Memory B cell (primary cell): ENCODE measurements around the gene MTFR1L.

Experiments used
- ATAC-seq: fragments of 150-1000 bp; cut with Tn5 transposase; 2 replicates; pipeline ENCODE4 v1.10.0; 2021; ENCODE audit warnings: low read depth, mild to moderate bottlenecking, moderate library complexity
- DNase-seq, 2 donors: peaks; one replicate each; pipeline ENCODE4 v3.0.0; 2022; ENCODE audit warnings: low spot score in 2 of 2
- H3K27ac Mint-ChIP-seq: one replicate; pipeline ENCODE4 v1.8.0; 2022; ENCODE audit warnings: mild to moderate bottlenecking, moderate library complexity, mixed read lengths
- H3K27me3 Mint-ChIP-seq: one replicate; pipeline ENCODE4 v1.8.0; 2022; ENCODE audit warnings: mixed read lengths
- H3K36me3 Mint-ChIP-seq: one replicate; pipeline ENCODE4 v1.8.0; 2022; ENCODE audit warnings: mild to moderate bottlenecking, mixed read lengths
- H3K4me1 Mint-ChIP-seq: one replicate; pipeline ENCODE4 v1.8.0; 2022; ENCODE audit warnings: mixed read lengths
- H3K4me3 Mint-ChIP-seq: one replicate; pipeline ENCODE4 v1.8.0; 2022; ENCODE audit warnings: mild to moderate bottlenecking, moderate library complexity, mixed read lengths
- H3K9me3 Mint-ChIP-seq: one replicate; pipeline ENCODE4 v1.8.0; 2022; ENCODE audit warnings: mixed read lengths

The MTFR1L gene

GRCh38 chr1:25875154-25875855 lies 55.6 kb downstream of the MTFR1L start, which contains the start of gene PAQR7:
PAQR7 (minus strand) TSS chr1:25875708; CDS start chr1:25863839, 11,869 bp downstream.
- Mint-ChIP-seq H3K27me3 (no peaks in the 10 kb centered on the region), H3K4me1 (peaks cover 24% of the 10 kb centered on the region), H3K9me3 (no peaks in the 10 kb centered on the region), H3K36me3 (no peaks in the 10 kb centered on the region), H3K27ac (peak within 1 kb of the TSS; percentile 73), H3K4me3 (peak within 1 kb of the TSS; percentile 88)
- DNase-seq (peak; percentile 32 to 64), ATAC-seq (peak; percentile 79)

DNA sequence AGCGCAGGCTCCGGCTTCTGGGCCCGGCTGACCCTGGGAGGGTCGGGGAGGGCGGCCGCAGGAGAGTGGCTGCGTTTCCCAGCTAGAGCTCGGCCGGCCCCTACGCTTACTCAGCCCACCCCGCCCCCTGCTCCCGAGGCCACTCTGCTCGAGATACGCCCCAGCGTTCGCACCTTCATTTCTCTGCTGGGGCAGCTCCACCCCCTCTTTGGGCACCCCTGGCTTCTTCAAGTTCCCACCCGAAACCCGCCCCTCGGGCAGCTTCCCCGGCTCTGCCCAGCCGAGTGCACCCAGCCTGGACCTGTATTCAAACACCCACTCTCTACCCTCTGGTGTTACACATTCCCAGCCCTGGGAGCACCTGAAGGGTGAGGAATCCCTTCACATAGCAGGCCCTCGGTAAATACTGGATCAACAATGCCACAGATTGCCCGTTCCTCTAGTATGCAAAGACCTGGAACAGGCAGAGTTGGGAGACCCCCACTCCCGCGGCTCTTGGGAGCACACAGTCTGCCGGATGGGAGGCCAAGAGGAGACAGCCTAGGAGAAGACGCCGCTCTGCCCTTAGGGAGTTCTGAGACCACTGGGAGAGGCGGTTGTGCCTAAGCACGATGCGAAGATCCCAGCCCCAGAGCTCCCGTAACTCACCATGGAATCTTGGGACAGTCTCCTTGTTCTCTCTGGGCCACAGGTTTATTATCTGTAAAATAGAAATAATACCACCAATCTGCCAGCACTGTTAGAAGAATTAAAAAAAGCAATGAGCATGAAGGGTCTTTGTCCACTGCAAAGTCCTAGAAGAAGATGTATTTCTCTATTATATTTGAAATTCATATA lies 56.3 kb downstream of the MTFR1L start:
- H3K9me3 Mint-ChIP-seq, result no peaks in the 10 kb centered on the region
- DNase-seq, result no peak

GRCh38 chr1:25876693-25877077 lies 56.9 kb downstream of the MTFR1L start:
- Mint-ChIP-seq H3K4me3 (no peak overlapping the region), H3K27ac (no peak overlapping the region), H3K4me1 (peaks cover 17% of the 10 kb centered on the region), H3K27me3 (no peaks in the 10 kb centered on the region), H3K9me3 (no peaks in the 10 kb centered on the region), H3K36me3 (no peaks in the 10 kb centered on the region)
- DNase-seq (no peak), ATAC-seq (no peak)

More for the DNA sequence above, 56.3 kb downstream of the MTFR1L start:
- ATAC-seq, result peak; percentile 14
- peaks cover 21% of the 10 kb centered on the region for H3K4me1 Mint-ChIP-seq
- peak overlapping the region; percentile 84 for H3K4me3 Mint-ChIP-seq
- peak overlapping the region; percentile 65 for H3K27ac Mint-ChIP-seq
- H3K27me3 Mint-ChIP-seq, result no peaks in the 10 kb centered on the region
- no peaks in the 10 kb centered on the region for H3K36me3 Mint-ChIP-seq

GRCh38 chr1:25877155-25877554 lies 57.4 kb downstream of the MTFR1L start:
- H3K27ac Mint-ChIP-seq, result no peak overlapping the region
- H3K4me1 Mint-ChIP-seq, result peaks cover 17% of the 10 kb centered on the region
- ATAC-seq (no peak), DNase-seq (no peak)
- H3K4me3 Mint-ChIP-seq, result no peak overlapping the region
- H3K27me3 Mint-ChIP-seq, result no peaks in the 10 kb centered on the region
- no peaks in the 10 kb centered on the region for H3K9me3 Mint-ChIP-seq
- no peaks in the 10 kb centered on the region for H3K36me3 Mint-ChIP-seq

- no peak for ATAC-seq
- Mint-ChIP-seq H3K36me3 (no peaks in the 10 kb centered on the region), H3K27ac (no peak overlapping the region), H3K9me3 (no peaks in the 10 kb centered on the region), H3K27me3 (no peaks in the 10 kb centered on the region), H3K4me3 (no peak overlapping the region), H3K4me1 (peaks cover 9% of the 10 kb centered on the region)
- no peak for DNase-seq
Measured at GRCh38 chr1:25878690-25879089, 58.9 kb downstream of the MTFR1L start.

DNA sequence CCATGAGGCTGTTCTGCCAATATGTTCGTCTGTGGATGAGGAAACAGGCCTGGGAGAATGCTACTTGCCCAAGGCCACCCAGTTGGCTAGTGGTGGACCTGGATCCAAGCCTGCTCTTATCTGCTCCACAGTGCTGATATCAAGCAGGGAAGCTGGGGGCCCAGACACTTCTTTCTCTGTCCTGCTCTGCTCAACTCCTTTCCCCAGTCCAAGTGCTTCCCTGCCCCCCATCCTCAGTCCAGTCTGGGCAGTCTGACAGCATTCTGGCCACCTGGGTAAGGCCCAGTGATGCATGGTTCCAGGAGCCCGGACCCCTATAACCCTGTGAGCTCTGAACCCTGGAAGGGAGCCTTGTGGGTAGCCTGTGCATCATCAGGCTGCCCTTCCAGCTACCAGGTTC lies 59.9 kb downstream of the MTFR1L start:
- ATAC-seq (no peak), DNase-seq (no peak)
- Mint-ChIP-seq H3K27me3 (no peaks in the 10 kb centered on the region), H3K4me1 (peaks cover 8% of the 10 kb centered on the region), H3K4me3 (no peak overlapping the region), H3K36me3 (no peaks in the 10 kb centered on the region), H3K27ac (no peak overlapping the region), H3K9me3 (no peaks in the 10 kb centered on the region)

DNA sequence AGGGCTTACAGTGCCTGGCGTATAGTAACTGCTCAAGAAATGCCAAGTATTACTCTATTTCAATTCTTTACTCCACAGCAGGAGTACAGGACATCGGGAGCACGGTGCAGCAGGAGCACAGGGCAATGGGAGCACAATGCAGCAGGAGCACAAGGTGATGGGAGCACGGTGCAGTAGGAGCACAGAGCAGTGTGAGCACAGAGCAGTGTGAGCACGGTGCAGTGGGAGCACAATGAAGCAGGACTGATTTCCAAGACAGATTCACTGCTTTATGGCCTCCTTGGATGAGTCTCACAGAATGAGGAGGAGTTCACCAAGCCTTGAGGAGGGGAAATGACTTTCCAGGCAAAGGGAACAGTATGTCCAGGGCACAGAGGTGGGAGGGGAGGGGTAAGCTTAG lies 60.8 kb downstream of the MTFR1L start:
- H3K36me3 Mint-ChIP-seq, result no peaks in the 10 kb centered on the region

GRCh38 chr1:25881266-25881665 lies 61.5 kb downstream of the MTFR1L start:
- ATAC-seq, result no peak
- Mint-ChIP-seq H3K27me3 (no peaks in the 10 kb centered on the region), H3K9me3 (no peaks in the 10 kb centered on the region), H3K4me1 (no peaks in the 10 kb centered on the region), H3K27ac (no peak overlapping the region), H3K4me3 (no peak overlapping the region), H3K36me3 (no peaks in the 10 kb centered on the region)
- DNase-seq, result no peak

More for the DNA sequence above, 60.8 kb downstream of the MTFR1L start:
- ATAC-seq, result no peak
- H3K27ac Mint-ChIP-seq, result no peak overlapping the region
- H3K27me3 Mint-ChIP-seq, result no peaks in the 10 kb centered on the region
- DNase-seq, result no peak
- peaks cover 3% of the 10 kb centered on the region for H3K4me1 Mint-ChIP-seq
- no peak overlapping the region for H3K4me3 Mint-ChIP-seq
- no peaks in the 10 kb centered on the region for H3K9me3 Mint-ChIP-seq
